ENCODE data around the gene NTPCR.

GRCh38 chr1:232900818-232901217 lies 49.6 kb upstream of the NTPCR start:
- TF ChIP-seq CTCF (IDR thresholded peaks at IDR 0.05) = no peak
- no peak for TF ChIP-seq POLR2A (IDR thresholded peaks at IDR 0.05)
